H4 (cell line): ENCODE data around the gene LDLRAD4. TPM values are rescaled to one million over a fixed set of nuclear protein-coding genes. Genes with fewer than 3 reads are reported as not detected.

Experiments
- DNase-seq: peaks from one replicate; pipeline ENCODE4 v3.0.0-alpha.2; 2015; ENCODE audit warnings: low spot score
- total RNA-seq: library from RNA; depleted of rRNA; stranded (reverse); fragments of >200 nt; shearing (Covaris generic); gene quantifications from 2 replicates; pipeline ENCODE4 v1.2.3, GENCODE V29; 2014

The LDLRAD4 gene
- total RNA-seq, 1 experiment from 2014 or later = 6.9 TPM

DNA sequence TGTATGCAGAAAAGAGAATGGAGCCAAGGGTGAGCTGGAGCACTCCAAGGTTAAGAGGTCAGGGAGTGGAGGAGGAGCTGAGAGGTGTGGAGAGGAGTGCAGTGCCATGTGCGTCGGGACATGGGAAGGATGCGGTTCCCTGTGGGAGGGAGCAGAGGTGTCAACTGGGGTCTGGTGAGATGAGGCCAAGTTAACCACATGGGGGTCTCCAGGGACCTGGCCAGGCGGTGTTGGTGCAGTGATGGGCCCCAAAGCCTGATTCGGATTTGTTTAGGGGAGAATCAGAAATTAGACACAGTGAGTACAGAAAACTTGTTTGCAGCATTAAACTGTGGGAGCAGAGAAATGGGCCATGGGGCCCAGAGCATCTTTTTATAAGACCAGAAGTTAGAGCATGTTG is 210.5 kb downstream of the LDLRAD4 start:
- DNase-seq = no peak

DNA sequence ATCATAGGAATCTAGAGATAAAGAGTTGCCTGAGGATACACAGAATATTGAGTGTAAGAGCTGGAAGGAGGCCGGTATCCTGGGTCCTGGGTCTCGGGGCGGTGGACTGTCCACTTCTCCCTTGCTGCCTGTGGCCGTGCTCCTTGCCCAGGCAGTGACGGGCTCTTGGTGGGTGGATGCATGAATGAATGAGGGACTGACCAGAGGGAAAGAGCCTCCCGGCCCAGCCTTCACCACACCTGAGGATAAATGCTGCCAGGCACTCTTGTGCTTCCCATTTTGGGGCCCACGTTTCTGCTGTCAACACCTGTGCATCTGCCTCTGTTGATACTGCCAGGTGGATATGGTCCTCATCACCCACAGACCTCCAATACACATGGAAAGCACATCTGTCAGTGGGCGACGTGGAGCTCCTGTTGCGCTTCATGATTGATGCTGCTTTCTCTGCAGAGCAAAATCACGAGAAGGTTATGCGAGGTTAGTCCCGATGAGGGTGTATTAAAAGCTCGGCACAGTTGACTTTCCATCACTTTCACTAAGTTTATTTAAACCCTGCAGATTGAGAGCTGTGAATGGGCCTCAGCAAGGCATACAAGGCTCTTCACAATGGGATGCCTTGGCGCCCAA is 211.4 kb downstream of the LDLRAD4 start:
- no peak for DNase-seq

DNA sequence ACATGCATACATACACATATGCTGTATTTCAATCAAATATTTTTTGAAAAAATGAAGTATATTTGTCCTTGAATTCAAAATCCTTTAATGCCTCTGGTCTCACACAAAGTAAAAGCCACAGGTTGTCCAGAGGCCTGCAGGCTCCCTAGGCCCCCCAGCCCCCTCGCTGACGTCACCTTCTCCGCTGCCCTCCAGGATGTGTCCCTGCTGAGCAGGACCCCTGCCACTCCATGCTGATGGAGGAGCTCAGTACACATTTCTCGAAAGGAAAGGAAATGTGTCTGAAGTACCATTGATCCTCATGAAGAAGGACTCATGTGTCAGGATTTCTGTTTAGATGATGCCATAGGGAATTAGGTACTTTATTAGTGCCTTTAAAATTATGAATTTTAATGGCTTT is 212.1 kb downstream of the LDLRAD4 start:
- no peak for DNase-seq

DNA sequence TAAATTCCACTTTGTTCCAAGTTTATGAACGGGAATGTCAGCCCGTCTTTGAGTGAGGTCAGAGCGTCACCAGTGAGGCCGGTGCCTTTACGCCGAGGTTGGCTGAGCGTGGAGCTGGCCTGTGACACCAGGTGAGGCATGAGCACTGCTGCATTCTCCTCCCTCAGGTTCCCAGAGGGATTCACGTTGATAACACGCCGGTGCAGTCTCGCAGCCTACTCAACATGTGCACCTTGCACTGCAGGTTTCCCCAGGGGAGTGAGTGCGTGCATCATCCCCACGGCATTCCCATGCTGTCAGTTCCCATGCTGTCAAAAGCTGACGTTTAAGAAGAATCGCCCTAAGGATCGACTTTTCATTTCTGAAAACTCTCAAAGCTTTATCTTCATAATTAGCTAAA is 213.3 kb downstream of the LDLRAD4 start:
- no peak for DNase-seq

DNA sequence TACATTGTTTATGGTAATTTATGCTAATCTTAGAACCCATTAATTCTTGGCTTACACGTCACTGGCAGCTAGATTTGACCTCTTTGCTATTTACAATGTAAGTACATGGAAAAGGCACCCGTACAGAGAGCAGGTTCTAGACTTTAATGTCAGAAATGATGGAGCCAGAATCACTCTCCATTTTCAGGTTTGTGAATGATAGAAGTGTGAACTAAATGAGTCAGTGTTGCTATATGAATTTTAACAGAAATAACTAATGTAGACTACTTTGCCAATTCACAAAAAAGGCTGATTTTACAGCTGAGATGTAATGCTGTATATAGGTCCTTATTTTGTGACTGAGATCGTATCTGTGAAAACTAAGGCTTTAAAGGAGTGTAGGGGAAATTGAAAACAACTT is 214.6 kb downstream of the LDLRAD4 start:
- DNase-seq = no peak

DNA sequence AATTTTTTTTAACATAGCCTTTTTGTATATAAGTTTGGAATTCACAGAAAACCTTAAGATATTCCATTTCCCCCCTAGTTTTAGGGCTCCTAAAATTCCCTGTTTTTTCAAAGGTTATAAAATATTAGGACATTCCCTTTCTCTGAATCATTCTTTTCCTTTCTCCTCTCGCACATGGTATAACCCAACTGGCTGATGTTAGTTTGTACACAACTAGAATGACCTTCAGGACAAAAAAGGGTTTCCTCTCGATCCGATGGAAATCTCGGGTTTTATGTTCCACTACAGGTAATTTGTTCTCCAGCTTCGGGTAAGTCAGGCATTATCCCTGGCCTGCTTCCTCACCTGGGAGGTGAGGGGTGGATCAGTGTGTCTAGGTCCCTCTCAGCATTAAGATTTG is 215.1 kb downstream of the LDLRAD4 start:
- no peak for DNase-seq

DNA sequence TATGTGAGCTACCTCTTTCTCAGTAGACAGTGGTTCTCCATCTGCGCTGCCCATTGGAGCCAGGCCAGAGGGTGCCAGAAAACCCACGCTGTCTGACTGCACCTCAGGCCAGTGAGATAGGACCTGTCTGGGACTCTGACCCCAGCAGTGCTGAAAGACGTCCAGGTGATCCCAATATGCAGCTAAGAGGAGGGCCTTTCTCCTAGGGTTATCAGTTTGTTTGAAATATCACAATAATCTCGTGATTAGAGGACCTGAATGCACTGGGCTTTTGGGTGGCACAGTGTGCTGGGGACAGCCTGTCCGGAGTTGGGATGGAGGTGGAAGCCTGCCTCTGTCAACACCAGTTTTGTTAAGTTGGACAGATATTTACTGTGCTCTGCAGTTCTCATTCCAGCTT is 216.3 kb downstream of the LDLRAD4 start:
- no peak for DNase-seq

DNA sequence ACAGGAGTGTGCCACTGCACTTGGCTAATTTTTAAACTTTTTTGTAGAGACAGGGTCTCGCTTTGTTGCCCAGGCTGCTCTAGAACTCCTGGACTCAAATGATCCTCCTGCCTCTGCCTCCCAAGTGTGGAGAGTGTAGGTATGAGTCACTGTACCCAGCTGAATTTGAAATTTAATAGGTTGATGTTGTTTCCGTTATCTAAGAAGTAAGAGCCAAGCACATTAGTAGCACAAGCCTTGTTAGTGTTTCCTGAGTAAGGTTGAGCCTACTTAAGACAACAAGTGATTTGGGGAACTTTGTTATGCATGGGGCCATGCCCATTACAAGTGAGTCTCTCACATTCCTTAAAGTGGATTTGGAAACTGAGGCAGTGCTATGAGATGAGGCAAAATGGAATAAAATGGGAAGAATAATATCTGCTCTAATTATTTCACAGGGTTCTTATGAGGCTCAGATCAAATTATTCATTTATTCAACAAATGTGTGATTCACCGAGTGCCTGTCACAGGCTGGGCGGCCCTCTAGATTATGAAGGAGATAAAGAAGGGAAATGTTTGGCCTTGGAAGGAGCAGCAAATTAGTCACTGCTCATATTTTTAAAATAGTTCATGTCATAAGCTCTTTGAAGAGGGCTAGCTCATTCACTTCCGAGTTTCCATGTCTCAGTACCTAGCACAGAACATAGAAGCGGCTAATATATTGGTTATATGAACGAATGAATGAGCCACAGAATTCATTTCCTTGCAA is 217.2 kb downstream of the LDLRAD4 start:
- DNase-seq = peak; percentile 64

DNA sequence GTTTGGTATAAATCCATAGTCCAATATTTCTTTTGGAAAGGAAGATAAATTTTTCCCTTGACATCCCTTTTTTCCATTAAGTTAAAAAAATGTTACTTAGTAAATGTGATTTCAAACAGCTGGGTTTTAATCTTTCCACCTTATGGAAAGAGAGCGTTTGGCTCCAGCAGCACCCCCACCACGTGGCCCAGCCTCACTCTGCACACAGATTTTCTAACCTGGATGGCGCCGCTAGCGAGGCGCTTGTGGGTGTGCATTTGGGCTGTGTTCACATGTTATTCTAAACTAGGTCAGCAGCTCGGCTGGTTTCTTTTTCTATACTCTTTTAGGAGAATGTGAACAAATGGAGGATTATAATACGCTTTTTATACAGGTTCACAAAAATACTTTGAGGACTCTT is 218.0 kb downstream of the LDLRAD4 start:
- DNase-seq = no peak

DNA sequence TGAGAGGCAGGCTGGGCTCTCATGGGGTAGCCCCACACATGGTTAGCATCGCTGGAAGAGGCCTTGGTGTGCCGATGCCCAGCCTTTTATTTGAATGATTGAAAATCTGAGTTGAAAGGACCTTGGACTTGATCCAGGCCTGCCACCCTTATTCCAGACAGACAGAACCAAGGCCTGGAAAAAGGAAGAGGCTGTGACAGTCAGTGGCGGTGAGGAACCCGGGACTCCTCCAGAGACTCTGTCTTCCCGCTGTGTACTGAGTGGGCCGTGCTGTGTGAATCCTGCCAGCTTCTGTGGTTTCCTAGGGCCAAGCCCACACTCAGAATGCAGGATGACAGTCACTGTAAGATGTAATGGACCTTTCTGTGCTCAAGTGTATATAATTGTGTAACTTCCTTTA is 218.5 kb downstream of the LDLRAD4 start:
- DNase-seq = no peak

DNA sequence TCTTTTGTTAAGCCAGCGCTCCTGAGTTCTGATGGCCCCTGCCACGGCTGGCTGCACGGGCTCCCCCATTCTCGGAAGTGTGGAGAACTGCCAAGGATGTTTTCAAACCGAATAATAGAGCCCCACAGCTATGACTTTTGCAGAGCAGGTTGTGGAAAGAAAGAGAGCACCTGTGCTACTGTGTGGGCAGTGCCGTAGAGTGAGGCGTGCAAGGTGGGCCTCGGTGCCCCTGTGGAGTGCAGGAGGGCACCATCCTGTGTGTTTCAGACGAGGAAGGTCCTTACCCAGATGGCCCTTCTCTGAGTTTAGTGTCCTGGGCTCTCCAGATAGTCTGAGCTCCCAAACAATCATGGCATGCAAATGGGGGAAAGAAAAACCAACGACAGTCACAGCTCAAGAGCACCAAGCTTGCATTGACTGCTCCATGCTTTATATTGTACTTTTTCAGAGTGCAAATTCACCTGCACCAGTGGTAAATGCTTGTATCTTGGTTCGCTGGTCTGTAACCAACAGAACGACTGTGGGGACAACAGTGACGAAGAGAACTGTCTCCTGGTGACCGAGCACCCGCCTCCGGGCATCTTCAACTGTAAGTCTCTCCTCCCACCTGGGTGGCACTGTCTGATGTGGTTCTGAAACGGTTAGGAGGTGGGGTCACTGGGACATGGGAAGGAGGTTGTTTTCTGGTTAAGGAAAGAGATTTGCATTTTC is 219.4 kb downstream of the LDLRAD4 start:
- no peak for DNase-seq

DNA sequence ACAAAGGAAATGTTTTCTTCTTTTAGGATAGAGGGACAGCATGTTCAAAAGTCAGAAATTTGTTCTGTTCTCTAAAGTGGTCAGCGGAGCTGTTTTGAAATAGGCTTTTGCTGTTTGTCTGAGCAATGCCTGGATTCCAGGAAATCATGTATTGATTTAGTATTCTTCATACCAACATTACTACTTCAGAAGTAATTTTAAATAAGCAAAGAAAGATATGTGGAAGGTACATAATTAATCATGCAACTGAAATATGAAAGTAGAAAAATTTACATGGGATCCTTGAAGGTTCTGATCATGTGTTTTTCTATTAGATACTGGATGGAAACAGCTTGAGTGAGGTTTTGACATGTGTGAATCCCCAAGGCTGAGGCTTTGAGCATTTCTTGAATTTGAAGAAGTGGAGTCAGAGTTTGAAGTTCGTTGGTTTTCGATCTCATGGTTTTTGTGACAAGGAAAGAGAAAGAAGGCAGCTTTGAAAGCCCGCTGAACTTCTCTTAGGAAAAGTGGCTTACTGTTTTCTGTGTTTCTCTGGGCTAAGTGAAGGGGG is 220.0 kb downstream of the LDLRAD4 start:
- DNase-seq = no peak

DNA sequence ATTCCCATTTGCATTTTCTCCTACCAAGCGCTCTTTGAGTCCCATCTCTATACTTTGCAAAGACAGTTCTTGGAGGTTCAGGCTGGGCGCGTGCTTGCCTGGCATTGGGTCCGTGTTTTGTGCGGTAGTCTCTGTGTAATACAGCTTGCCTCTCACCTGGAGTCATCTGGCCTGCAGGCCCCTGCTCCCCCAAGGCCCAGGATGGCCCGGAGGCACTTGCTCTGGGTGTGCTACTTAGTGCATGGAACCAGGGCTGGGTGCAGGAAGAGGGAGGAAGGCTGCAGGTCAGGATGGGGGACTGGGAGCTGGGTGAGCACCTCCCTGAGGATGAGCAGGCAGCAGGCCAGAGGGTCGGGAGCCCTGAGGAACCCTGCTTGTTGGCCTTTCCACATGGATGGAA is 220.9 kb downstream of the LDLRAD4 start:
- no peak for DNase-seq

DNA sequence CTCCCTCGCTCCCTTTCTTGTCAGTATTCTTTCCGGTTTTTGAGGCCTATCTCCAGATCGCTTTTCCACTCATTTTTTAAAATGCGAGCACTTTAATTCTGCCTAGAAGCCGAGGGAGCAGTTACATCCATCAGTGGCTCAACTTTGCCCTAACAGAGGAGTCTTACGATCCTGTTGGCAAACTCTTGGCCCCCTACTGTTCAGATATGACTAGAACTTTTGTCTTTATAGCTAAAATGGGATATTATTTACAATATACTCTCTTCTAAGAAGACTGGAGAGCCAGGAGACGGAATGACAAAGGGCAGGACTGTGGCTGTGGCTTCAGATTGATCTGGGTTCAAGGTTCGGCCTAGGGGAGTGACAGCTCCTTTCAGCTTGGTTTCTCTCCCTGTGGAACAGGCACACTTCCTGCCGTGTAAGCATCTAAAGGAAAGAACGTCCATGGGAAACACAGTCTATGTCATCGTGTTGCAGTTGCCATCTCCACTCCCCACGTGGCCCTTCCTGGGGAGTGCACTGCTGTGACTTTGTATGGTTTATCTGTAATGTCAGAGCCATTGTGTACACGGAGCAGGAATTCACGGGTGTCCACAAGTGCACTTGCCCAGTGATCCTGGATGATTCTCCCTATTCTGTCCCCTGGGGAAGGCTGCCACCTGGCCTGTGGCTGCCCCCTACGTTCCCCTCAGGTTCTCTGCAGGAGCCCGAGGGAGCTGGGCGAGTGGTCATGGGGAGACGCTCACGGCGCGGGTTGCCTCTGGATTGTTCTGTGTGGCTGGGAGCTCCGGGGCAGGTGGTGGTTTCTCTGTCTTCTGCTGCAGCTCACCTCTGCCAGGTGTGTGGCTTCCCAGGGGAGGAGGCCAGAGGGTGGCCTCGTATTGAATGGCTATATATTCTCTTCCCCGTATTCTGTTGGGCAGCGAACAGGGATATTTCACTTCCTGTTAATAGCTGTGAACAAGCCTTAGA is 222.0 kb downstream of the LDLRAD4 start:
- no peak for DNase-seq

DNA sequence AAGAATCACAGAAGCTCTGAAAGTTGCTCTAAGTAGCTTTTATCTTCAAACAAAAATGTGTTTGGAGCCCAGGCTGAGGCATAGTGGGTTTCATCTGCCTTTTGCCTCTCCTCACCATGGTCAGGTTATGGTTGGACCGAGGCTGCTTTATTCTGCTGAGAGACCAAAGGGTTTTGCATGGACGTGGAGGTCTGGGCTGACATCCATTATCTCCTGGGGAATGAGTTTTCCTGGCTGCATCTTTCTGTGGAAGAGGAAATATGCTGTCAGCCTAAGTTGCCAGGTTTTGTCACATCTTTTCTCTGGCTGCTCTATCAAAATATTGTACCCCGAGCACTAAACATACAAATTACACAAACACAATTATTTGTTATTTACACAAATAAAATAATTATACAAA is 223.2 kb downstream of the LDLRAD4 start:
- no peak for DNase-seq

DNA sequence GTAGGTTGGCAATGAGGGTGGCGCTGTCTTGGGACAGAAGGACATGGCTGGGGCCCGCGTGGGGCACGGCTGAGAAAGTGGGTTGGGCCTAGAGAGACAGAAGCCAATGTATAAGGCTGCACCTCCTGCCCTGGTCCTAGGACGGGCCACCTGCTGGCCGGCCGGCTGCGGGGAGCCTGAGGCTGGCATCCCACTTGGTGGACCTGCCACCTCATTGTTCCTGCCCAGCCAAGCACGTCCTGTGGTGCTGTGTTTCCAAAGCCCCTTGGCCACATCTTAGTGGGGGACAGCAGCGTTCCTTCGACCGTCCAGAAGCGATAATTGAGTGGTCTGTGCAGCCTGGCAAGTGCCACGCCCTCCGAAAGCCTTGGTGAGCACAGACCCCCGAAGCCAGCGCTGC is 223.9 kb downstream of the LDLRAD4 start:
- no peak for DNase-seq

DNA sequence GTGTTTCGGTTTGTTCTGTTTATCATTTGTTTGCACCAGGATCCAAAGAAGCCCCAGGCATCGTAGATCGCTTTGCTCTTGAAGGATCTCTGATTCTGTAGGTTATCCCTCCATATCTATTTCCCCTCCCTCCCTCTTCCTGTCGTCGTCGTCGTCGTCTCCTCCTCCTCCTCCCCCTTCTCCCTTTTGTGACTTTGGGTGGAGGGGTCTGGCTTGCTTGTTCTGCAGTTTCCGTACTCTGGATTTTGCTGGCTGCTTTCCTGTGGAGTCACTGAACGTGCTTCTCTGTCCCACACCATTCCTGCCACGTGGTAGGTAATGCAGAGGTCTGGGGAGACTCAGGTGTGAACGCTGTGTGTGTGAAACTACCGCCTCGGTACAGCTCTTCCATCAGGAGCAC is 225.0 kb downstream of the LDLRAD4 start:
- no peak for DNase-seq

DNA sequence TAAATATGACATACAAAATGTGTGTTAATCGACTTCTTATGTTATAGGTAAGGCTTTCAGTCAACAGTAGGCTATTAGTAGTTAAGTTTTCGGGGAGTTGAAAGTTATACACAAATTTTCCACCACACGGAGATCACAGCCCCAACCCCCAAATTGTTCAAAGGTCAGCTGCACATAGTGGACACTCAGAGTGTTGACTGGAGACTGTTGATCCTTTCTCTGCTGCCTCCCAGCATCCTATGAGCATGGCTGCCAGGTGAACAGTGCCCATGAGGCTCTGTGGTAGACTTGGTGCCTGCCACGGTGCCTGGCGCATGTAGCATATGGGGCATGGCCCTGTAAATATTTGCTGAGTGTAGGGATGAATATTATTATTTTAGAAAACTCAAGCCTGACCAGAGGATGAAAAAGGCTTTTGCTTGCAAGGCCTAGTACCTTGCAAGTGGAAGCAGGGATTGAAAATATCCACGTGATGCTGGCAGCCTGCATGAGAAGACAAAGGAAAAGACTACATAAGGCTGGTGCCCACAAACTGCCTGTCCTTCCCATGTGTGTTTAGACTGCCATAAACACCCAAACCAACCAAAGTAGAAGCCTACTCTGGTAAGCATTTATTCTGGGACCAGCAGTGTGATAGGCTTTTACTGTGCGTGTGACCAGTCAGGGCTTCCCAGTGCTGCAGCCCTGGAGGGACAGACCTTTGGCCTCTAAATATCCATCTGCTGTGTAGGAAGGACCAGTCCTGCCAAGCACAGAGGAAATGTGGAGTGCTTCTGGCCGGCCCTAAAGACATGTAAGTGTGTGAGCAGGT is 226.1 kb downstream of the LDLRAD4 start:
- no peak for DNase-seq

DNA sequence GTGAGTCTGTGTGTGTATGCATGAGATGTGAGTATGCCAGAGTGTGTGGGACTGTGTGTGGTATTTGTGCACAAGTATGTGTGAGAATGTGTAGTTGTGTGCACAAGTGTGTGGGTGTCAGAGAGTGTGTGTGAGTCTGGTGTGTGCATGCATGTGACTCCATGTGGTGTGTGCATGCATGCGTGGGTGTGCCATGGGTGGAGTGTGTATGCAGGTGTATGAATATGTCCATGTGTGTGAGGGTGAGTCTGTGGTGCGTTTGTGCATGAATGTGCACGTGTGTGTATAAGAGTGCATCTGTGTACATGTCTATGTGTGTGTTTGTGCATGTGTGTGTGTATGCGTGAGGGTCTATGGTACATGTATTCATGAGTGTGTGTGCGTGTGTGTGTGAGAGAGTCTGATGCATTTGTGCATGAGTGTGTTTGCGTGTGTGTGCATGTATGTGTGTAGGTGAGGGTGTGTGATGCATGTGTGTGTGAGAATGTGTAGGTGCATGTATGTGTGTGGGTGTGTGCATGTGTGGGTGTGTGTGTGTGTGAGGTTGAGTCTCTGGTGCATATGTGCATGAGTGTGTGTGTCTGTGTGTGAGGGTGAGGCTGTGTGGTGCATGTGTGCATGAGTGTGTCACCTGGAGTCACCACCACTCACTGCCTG is 226.8 kb downstream of the LDLRAD4 start:
- DNase-seq = no peak

DNA sequence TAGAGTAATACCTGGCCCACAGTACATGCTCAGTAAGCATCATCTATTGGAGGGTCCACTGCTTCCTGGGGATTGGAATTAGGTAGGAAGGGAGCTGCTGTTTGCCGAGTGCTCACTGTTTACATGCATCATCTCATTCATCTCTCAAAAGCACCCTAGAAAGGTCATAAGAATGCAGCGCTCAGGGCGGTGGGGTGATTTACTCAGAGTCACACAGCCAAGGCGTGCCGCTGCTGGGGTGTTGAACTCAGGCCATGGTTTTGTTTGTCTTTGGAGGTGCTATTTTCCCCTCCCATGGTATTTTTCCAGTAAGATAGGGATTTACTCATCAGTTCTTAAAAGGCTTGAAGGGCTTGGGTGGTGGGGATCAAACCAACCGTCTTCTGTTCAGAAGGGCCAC is 227.5 kb downstream of the LDLRAD4 start:
- DNase-seq = no peak
